Loucy (cell line): ENCODE results near the gene MANF.

Experiments used
- CTCF ChIP-seq: fragments of 200-600 bp; sonication (generic); conservative IDR thresholded peaks from 2 replicates; pipeline ENCODE4 v1.5.1; 2014; ENCODE audit warnings: mild to moderate bottlenecking, antibody characterized with exemption, low read length
- EZH2phosphoT487 ChIP-seq: fragments of 200-600 bp; IDR thresholded peaks from 2 replicates; pipeline ENCODE4 v1.6.1; 2018; ENCODE audit warnings: antibody characterized with exemption, mild to moderate bottlenecking, moderate library complexity, borderline replicate concordance

GRCh38 chr3:51375571-51375970 is 9.5 kb upstream of the MANF start:
- TF ChIP-seq CTCF (no peak), EZH2phosphoT487 (no peak)
